Coronary artery (tissue), 2 donors: Measurements from ENCODE around the gene NALCN.

ENCODE experiments used
- DNase-seq: peaks from one replicate; pipeline ENCODE4 v3.0.0-alpha.2; 2017; ENCODE audit warnings: low spot score
- H3K27ac ChIP-seq, 2 donors: fragments of 200-600 bp; sonication (generic); one replicate each; pipeline ENCODE4 v1.5.1; 2016 to 2019
- H3K4me3 ChIP-seq: fragments of 200-600 bp; sonication (generic); 2 replicates; pipeline ENCODE4 v1.5.1; 2016; ENCODE audit warnings: mild to moderate bottlenecking, moderate library complexity
- CTCF ChIP-seq: fragments of 200-600 bp; sonication (generic); IDR thresholded peaks from one replicate; pipeline ENCODE4 v1.5.1; 2019; ENCODE audit warnings: antibody characterized with exemption

NALCN gene

GRCh38 chr13:101416181-101417042, at the start of gene NALCN:
NALCN (minus strand) TSS chr13:101416508; CDS start chr13:101399126, 17,382 bp downstream.
- DNase-seq: peak; percentile 77
- Histone ChIP-seq H3K4me3 (peak within 1 kb of the TSS; percentile 76), H3K27ac (peak within 1 kb of the TSS; percentile 55 to 83)
- TF ChIP-seq CTCF: no peak

GRCh38 chr13:101465877-101466276, 49.6 kb upstream of the NALCN start:
- Histone ChIP-seq H3K27ac (no peak overlapping the region), H3K4me3 (no peak overlapping the region)
- no peak for DNase-seq
- TF ChIP-seq CTCF: no peak

- peak overlapping the region in 1 of 2 donors; percentile 85 for H3K27ac ChIP-seq
- no peak for TF ChIP-seq CTCF
- DNase-seq: no peak
- no peak overlapping the region for H3K4me3 ChIP-seq
These were observed 40.9 kb upstream of the NALCN start for GRCh38 chr13:101457176-101457575.

- peak overlapping the region; percentile 38 to 85 for H3K27ac ChIP-seq
- no peak for TF ChIP-seq CTCF
- no peak overlapping the region for H3K4me3 ChIP-seq
- no peak for DNase-seq
These were observed 39.6 kb upstream of the NALCN start for GRCh38 chr13:101455863-101456262.

GRCh38 chr13:101454767-101455166, 38.5 kb upstream of the NALCN start:
- Histone ChIP-seq H3K27ac (peak overlapping the region; percentile 38 to 85), H3K4me3 (no peak overlapping the region)
- DNase-seq: no peak
- no peak for TF ChIP-seq CTCF

- no peak for TF ChIP-seq CTCF
- DNase-seq: no peak
- Histone ChIP-seq H3K27ac (peak overlapping the region; percentile 54 to 85), H3K4me3 (peak overlapping the region; percentile 74)
These were observed 37.5 kb upstream of the NALCN start for GRCh38 chr13:101453784-101454201.
